DMS 273 treated with DMSO at 0.1 percent for 48 hours (cell line): ENCODE measurements around the gene CHDH.
A peak's percentile ranks its signal among the peaks of the same experiment; 100 is the strongest.

Experiments used
- DNase-seq: peaks from one replicate; lab custom pipeline; 2025; lab: John Stamatoyannopoulos, UW

CHDH gene

DNA sequence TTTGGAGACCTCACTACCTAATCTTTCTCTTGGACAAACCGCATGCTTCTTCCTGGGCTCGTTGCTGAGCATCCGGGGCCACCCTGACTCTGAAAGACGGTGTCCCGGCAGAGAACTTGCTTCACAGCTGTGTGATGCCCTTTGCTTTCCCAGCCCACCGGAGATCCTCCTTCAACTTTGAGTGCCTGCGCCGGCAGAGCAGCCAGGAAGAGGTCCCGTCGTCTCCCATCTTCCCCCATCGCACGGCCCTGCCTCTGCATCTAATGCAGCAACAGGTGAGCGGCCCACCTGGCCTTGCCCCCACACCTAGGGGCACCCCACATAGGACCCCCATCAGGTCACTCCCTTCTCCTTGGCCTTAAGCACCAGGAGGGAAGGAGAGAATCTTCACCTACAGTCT lies 37.7 kb downstream of the CHDH start:
- no peak for DNase-seq

- DNase-seq = no peak
Observed at GRCh38 chr3:53807117-53807810, 39.0 kb downstream of the CHDH start.

GRCh38 chr3:53806182-53807116 lies 39.8 kb downstream of the CHDH start:
- no peak for DNase-seq

DNA sequence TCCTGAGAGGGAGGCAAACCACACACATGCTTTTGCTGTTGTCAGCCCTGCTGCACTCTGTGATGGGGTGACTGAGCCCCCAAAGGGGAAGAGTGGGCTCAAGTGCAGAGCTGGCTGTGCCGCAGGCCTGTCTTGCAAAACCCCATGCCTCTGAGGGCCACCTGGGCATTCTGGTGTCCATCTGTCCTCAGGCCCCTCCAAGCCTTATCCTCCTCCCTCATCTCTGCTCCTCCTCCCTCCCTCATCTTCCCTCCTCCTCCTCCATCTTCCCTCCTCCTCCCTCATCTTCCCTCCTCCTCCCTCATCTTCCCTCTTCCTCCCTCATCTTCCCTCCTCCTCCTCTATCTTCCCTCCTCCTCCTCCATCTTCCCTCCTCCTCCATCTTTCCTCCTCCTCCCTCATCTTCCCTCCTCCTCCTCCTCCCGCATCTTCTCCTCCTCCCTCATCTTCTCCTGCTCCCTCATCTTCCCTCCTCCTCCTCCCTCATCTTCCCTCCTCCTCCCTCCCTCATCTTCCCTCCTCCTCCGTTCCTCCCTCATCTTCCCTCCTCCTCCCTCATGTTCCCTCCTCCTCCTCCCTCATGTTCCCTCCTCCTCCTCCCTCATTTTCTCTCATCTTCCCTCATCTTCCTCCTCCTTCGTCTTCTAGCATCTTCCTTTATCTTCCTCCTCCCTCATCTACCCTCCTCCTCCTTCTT lies 40.6 kb downstream of the CHDH start:
- DNase-seq = no peak

- no peak for DNase-seq
Observed at GRCh38 chr3:53804697-53805462, 41.3 kb downstream of the CHDH start.

DNA sequence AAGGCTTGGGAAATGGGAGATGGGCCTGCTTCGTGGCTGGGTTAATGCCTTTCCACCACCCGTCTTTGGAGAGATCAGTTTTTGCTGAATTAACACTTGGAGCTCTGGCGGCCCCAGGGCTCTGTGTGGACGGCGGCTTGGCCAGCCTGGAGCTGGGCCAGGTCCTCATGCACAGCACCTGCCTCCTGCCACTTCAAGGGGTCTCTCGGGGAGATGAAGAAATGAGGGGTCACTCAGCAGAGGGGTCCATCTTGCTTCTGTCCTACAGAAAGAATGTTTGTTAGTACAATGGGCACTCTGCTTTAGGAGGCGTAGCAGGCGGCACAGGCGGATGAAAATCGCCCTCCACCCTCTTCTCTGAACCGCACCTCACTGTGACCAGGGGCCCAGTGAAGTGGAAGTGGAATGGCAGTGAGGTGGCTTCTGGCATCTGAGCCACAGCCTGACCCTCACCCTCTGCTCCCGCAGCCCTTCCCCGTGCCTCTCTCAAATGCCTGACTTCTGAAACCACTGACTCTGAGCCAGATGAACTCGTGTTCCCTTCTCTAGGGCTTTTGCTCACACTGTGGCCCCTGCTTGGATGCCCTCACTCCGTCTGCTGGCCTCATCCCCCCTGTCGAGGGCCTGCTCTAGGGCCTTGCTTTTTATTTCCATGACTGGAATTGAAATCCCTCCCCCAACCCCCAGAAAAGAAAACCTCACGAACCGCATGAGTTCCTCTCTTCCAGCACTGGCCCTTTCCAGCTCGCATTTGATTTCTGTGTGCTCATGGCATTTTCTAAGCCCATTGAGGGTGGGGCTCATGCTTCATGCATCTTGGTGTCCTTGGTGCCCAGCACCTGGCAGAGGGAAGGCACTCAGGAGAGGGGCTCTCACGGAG lies 42.2 kb downstream of the CHDH start:
- no peak for DNase-seq

GRCh38 chr3:53803124-53803815 lies 42.9 kb downstream of the CHDH start:
- no peak for DNase-seq

- DNase-seq = no peak
Observed at GRCh38 chr3:53802256-53802880, 43.9 kb downstream of the CHDH start.

DNA sequence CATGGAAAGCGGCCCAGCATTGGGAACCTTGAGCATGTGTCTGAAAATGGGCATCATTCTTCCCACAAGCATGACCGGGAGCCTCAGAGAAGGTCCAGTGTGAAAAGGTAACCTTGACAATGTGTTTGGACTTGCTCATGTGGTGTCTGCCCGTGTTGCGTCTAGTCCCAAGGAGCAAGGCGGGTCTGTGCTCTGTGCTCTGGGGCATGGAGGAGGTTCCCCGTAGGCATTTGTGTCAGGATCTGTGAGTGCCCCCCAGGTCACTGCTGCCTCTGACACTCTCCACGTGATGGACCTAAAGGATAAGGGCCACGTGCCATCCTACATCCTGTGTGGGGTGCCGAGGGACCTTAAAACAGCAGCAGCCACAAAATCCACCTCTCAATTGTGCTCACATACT lies 44.9 kb downstream of the CHDH start:
- DNase-seq = no peak

DNA sequence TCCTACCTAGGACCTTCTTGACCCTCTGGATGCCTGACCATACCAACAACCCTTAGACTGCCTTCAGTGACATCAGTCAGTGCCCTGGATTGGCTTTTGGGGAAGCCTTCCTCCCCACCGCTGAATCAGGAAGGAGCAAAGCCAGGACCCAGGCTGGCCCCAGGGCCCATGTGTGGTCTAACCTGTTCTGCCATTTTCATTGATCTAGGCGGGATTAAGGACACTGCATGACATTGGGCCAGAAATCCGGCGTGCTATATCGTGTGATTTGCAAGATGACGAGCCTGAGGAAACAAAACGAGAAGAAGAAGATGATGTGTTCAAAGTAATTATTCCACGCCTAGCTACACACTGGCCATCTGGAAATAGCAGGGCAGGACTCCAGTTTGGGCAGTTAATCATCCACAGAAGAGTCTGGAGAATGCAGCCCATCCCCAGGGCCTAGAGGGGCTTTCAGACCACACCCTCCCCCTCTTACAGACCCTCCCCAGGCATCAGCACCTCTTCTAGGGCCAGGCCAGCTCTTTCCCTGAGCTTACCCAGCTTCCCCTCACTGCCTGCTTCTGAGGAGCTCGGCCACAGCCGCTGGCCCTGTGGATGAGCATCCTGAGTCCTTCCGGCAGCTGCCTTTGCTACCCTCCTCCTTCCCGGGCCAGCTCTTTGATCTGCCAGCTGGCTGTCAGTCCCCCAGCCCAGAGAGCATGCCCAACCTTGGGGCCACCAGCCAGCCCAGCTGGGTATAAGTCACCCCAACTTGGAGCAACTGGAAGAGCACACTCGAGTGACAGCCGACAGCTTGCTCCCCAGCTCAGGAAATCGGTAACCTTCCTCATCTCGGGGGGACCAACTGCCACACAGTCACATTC lies 45.9 kb downstream of the CHDH start:
- no peak for DNase-seq

- DNase-seq = no peak
Observed at GRCh38 chr3:53799338-53799865, 46.8 kb downstream of the CHDH start.

GRCh38 chr3:53798144-53798543 lies 48.1 kb downstream of the CHDH start:
- no peak for DNase-seq

- peak; percentile 13 for DNase-seq
Observed at GRCh38 chr3:53795789-53796560, 50.2 kb downstream of the CHDH start.

DNA sequence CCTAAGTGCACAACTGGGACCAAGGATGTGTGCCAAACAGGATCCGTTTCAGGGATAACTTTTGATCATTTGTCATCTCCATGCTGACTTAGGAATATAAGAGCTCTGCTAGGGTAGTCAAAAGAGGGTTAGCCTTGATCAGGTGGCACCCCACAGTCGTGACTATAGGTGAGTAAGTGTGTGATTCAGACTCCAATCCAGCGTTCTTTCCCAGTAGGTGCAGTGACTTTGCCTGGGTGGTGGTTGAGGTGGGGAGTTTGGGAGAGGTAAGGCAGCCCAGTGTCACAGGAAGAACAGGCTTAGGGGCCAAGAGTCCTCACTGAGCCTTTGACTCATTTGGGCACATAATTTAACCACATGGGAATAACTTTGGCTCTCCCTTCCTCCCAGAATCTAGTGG lies 51.0 kb downstream of the CHDH start:
- no peak for DNase-seq

DNA sequence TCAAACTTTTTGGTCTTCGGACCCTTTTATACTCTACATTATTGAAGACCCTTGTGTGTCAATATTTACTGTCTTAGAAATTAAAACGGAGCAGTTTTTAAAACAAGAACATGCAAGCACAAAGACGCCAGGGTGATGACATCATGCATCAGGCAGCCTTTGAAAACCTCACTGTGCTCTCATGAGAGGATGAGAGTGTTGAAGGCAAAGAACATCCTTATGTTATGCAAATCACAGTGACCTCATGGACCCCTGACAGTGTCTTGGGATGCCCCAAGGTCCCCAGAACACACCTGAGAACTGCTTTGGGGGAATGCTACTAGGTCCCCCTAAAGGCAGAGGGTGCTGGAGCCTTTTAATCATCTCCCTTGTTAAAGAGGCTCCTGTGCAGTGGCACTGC lies 51.6 kb downstream of the CHDH start:
- no peak for DNase-seq

DNA sequence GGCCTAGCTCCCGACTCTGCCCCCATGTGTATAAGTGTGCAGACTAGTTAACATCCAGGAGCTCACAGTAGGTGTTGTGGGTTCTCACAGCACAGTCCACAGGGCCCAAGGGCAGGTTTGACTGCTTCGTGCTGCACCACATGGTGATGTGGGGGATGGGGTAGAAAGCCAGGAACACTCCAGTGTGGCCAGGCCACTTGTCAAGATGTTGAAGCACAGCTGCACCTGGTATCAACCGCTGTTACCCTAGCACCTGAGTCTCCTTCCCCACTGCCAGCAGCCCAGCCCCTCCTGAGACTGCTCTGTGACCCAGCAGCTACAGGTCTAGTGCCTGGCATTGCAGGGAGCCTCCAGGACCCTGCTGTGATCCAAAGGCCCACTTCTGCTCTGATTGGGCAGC lies 53.4 kb downstream of the CHDH start:
- DNase-seq = no peak

- DNase-seq = no peak
Observed at GRCh38 chr3:53791317-53791716, 54.9 kb downstream of the CHDH start.

DNA sequence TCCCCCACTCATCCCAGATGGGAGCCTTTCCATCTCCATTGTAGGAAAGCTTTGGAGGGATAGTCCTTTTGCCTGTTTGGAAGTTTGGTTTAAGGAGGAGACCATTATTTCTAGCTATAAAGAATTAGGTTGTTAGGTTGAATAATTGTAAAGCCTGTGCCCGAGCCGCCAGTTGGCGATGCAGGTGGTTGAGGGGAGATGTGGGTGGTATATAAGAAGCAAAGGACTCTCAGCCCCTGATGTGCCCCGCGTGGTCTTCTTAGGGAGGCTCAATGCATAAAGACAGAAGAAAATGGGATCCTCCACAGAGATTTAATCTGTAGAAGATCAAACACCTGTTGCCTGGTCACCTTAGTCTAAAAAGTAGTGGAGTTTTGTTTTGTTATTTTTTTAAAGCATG lies 55.7 kb downstream of the CHDH start:
- no peak for DNase-seq
